ENCODE measurements around the gene TRAPPC3L.

TRAPPC3L gene

DNA sequence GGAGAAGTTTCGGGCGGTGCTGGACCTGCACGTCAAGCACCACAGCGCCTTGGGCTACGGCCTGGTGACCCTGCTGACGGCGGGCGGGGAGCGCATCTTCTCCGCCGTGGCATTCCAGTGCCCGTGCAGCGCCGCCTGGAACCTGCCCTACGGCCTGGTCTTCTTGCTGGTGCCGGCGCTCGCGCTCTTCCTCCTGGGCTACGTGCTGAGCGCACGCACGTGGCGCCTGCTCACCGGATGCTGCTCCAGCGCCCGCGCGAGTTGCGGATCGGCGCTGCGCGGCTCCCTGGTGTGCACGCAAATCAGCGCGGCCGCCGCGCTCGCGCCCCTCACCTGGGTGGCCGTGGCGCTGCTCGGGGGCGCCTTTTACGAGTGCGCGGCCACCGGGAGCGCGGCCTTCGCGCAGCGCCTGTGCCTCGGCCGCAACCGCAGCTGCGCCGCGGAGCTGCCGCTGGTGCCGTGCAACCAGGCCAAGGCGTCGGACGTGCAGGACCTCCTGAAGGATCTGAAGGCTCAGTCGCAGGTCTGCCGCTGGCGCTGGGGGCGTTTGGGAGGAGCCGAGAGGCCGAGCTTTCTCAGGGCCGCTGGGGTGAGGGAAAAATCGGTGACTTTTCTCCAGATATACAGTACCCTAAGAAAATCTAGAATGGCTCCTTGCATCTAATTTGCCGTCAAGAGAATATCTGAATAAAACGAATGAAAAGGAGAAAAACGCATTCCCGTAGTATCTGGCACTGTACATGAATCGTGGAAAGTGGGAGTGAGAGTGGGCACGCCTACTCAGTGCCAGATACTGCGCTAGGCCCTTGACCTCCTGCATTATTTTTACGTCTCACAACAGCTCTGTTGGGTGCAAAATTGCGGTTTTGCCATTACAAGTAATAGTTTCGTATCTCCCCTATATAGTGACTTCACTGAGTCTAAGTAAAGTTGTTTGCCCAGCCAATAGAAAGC, 83.3 kb downstream of the TRAPPC3L start:
- DNase-seq = peak; percentile 22

DNA sequence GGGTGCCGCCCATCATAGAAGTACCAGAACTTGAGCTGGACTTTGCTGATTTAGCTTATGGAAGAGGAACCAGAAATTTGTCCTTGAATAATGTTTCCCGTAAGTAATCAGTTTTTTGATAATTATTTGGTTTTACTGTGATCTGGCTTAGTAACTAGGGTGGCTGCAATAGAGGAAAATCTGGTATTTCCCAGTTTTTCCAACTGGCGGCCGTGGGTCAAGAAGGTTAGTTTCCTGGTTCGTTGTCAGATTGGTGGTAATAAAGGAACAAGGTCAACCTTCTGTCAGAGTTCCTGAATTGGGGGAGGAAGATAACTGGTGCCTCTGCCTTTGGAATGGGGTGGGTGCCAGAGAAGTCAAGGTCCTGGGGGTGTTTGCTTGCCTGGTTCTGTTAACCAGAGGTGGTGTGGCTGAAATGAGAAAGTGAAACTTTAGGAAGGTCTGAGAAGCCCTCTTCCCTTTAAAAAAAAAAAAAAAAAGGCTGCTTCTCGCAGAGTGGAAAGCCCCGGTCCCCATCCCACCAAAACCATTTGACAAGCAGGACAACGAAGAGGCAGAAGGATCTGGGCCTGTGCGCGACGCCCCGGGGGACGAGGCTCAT, 84.1 kb downstream of the TRAPPC3L start, which contains the start of gene CALHM6:
CALHM6 (plus strand) TSS at position 45 of the 601 bp plus-strand sequence; CDS start at position 600, 555 bp downstream.
- DNase-seq = no peak

DNA sequence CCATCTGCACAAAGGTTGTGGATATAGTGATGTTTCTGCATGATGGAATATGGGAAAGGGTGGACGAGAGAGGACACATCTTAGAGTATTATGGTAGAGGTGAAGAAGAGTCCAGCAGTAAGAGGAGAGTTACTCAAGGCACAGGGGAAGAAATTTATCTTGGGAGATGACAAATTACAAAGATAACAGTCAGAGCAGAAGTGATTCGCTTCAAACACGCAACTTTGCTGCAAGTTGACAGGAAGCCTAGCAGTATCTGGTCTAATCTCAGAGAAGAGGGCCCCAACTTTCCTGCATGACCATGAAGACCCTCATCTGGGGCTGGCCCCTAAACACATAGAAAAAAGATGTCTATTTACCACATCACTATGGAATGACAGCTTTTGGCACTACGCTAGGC, 85.6 kb downstream of the TRAPPC3L start:
- no peak for DNase-seq

- no peak for DNase-seq
Measured at GRCh38 chr6:116458264-116458663, 87.2 kb downstream of the TRAPPC3L start.

DNA sequence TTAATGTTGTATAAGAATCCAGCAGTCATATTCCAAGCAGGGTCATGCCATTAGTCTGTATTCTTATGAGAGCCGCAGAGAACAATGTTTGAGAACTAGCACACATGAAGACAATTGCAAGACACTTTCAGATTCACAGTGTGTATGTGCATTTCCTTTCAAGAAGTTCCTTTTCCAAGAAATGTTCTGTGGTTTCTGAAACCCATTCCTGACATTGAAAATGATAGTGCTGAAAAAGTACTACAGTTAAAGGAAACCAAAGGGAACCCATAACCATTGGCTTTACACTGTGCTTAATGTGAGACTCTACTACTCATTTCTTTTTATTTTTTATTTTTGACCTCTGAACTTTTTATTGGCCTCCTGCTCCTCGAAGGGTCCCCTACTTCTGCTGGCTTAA, 88.6 kb downstream of the TRAPPC3L start:
- no peak for DNase-seq

GRCh38 chr6:116456106-116456505, 89.4 kb downstream of the TRAPPC3L start:
- no peak for DNase-seq

DNA sequence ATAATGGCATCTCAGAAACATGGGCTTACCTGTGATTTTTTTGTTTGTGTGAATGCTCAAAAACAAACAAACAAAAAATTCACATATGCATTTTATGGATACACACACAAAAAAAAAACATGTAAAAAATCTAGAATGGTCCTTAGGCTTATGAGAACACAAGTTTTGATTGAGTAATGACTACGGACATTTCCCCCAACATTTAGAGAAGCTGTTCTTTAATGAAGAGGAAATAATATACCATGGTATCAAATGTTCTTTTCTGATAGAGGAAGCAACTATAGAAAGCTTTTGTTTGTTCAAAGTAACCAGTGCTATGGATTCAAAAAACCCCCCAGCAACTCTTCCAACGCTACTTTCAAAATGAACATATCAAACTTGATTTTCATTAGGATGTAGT, 93.0 kb downstream of the TRAPPC3L start:
- DNase-seq = no peak

DNA sequence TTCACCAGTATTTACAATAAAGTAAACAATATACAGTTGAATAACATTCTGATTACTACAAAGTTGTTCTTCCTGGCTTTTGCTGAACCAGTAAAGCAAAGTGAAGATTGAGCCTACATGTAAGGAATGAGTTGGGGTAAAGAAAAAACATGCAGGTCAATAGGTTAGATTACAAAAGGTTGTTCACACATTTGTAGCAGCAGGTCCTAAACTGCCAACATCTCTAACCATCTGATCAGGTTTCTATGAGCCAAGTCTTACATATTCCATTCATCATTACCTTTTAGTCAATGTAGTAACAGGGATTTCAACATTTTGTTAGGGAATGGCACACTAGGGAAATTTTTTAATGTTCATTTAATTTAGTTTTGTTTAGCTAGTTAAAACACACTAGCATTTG, 93.6 kb downstream of the TRAPPC3L start:
- no peak for DNase-seq

- no peak for DNase-seq
Measured at GRCh38 chr6:116450769-116451740, 94.4 kb downstream of the TRAPPC3L start.

GRCh38 chr6:116450185-116450710, 95.2 kb downstream of the TRAPPC3L start:
- DNase-seq = no peak

- no peak for DNase-seq
Measured at GRCh38 chr6:116449565-116449964, 95.9 kb downstream of the TRAPPC3L start.

- DNase-seq = no peak
Measured at GRCh38 chr6:116447496-116448011, 97.9 kb downstream of the TRAPPC3L start.

GRCh38 chr6:116447052-116447451, 98.4 kb downstream of the TRAPPC3L start:
- DNase-seq = no peak

DNA sequence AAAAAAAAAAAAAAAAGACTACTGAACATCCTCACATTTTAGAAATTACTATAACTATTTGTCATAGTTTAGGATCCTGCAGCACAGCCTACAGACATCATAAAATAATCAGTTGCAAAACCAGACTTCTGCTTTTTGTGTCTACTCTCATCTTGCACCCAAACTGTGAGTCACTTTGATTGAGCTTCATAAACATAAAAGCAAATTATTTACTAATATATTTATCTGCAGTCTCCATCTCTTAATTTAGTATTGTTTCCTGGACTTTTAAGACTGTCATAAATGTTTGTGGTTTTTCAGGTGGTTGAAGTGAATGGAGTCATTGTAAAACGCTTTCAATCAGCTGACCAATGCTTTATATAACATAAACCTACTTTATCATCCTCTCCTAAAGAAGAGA, 99.1 kb downstream of the TRAPPC3L start:
- no peak for DNase-seq

- no peak for DNase-seq
Measured at GRCh38 chr6:116445102-116445501, 100.4 kb downstream of the TRAPPC3L start.

Measured in T-helper 9 cell (primary cell).